ENCODE results near the gene AGAP3. TPM values are rescaled to one million over a fixed set of nuclear protein-coding genes. Genes with fewer than 3 reads are reported as not detected.

The AGAP3 gene
- total RNA-seq, 2 donors from 2014 or later: 29.8 to 42.1 TPM

- DNase-seq (ENCODE audit: low spot score): no peak
- no peak overlapping the region for H3K4me3 ChIP-seq
- H3K36me3 ChIP-seq: no peaks in the 10 kb centered on the region
- no peaks in the 10 kb centered on the region for H3K27me3 ChIP-seq
- no peaks in the 10 kb centered on the region for H3K4me1 ChIP-seq
- no peak overlapping the region for H3K27ac ChIP-seq
- no peak for TF ChIP-seq CTCF (IDR thresholded peaks at IDR 0.05)
- H3K9me3 ChIP-seq: no peaks in the 10 kb centered on the region
These were observed 90.1 kb downstream of the AGAP3 start for GRCh38 chr7:151176401-151176800.

- no peaks in the 10 kb centered on the region for H3K4me1 ChIP-seq
- no peaks in the 10 kb centered on the region for H3K36me3 ChIP-seq
- no peaks in the 10 kb centered on the region for H3K27me3 ChIP-seq
- H3K27ac ChIP-seq: no peak overlapping the region
- no peak for TF ChIP-seq CTCF (IDR thresholded peaks at IDR 0.05)
- H3K9me3 ChIP-seq: no peaks in the 10 kb centered on the region
- H3K4me3 ChIP-seq: no peak overlapping the region
- DNase-seq (ENCODE audit: low spot score): no peak
These were observed 91.0 kb downstream of the AGAP3 start for GRCh38 chr7:151177310-151177709.

- Histone ChIP-seq H3K27me3 (no peaks in the 10 kb centered on the region), H3K4me3 (no peak overlapping the region), H3K4me1 (no peaks in the 10 kb centered on the region), H3K9me3 (no peaks in the 10 kb centered on the region), H3K36me3 (no peaks in the 10 kb centered on the region), H3K27ac (no peak overlapping the region)
- DNase-seq (ENCODE audit: low spot score): no peak
- no peak for TF ChIP-seq CTCF (IDR thresholded peaks at IDR 0.05)
These were observed 92.0 kb downstream of the AGAP3 start for GRCh38 chr7:151178236-151178635.

GRCh38 chr7:151178831-151179230, 92.6 kb downstream of the AGAP3 start:
- no peaks in the 10 kb centered on the region for H3K27me3 ChIP-seq
- H3K4me1 ChIP-seq: no peaks in the 10 kb centered on the region
- no peak for TF ChIP-seq CTCF (IDR thresholded peaks at IDR 0.05)
- no peaks in the 10 kb centered on the region for H3K36me3 ChIP-seq
- no peaks in the 10 kb centered on the region for H3K9me3 ChIP-seq
- no peak overlapping the region for H3K4me3 ChIP-seq
- no peak overlapping the region for H3K27ac ChIP-seq
- DNase-seq (ENCODE audit: low spot score): no peak

GRCh38 chr7:151179287-151179860, 93.1 kb downstream of the AGAP3 start:
- H3K9me3 ChIP-seq: no peaks in the 10 kb centered on the region
- no peak for TF ChIP-seq CTCF (IDR thresholded peaks at IDR 0.05)
- no peak overlapping the region for H3K27ac ChIP-seq
- no peaks in the 10 kb centered on the region for H3K36me3 ChIP-seq
- no peaks in the 10 kb centered on the region for H3K4me1 ChIP-seq
- H3K4me3 ChIP-seq: no peak overlapping the region
- no peaks in the 10 kb centered on the region for H3K27me3 ChIP-seq
- no peak for DNase-seq (ENCODE audit: low spot score)

GRCh38 chr7:151179946-151180345, 93.7 kb downstream of the AGAP3 start:
- Histone ChIP-seq H3K27ac (no peak overlapping the region), H3K27me3 (no peaks in the 10 kb centered on the region), H3K9me3 (no peaks in the 10 kb centered on the region), H3K4me1 (no peaks in the 10 kb centered on the region), H3K4me3 (no peak overlapping the region), H3K36me3 (no peaks in the 10 kb centered on the region)
- DNase-seq (ENCODE audit: low spot score): no peak
- TF ChIP-seq CTCF (IDR thresholded peaks at IDR 0.05): no peak

All from right atrium auricular region (tissue), 2 donors.